Endothelial cell of umbilical vein (primary cell): ENCODE measurements around the gene MYH11. TPM values are rescaled to one million over a fixed set of nuclear protein-coding genes. Genes with fewer than 3 reads are reported as not detected.

Source experiments
- BruUV-seq: library from RNA; stranded (reverse); fragments of 400-500 nt; replicated peaks from 2 replicates; lab custom pipeline; 2021; lab: Mats Ljungman, UMichigan
- CTCF ChIA-PET: fragments of 300-600, 350-600 bp; sonication (Branson Sonifier 250); formaldehyde crosslinking; loops from one replicate; lab custom pipeline; 2021; ENCODE audit warnings: antibody characterized with exemption, inconsistent platforms; lab: Charles Lee
- POLR2A ChIA-PET: fragments of 300-600, 350-600 bp; sonication (Branson Sonifier 250); formaldehyde crosslinking; loops from one replicate; lab custom pipeline; 2021; ENCODE audit warnings: antibody characterized with exemption, inconsistent platforms; lab: Charles Lee
- DNase-seq: peaks from one replicate; pipeline ENCODE4 v3.0.0-alpha.2; 2011; ENCODE audit warnings: low read depth, low spot score
- FAIRE-seq: peaks from 2 replicates; lab custom pipeline; 2011; peaks lifted over from hg19 to GRCh38; lab: Jason Lieb, UNC
- H2AFZ ChIP-seq: 2 replicates; pipeline ENCODE4 v1.6.0; 2012; ENCODE audit warnings: low read depth, low read length, control low read depth, inconsistent platforms
- H3K27ac ChIP-seq: 2 replicates; pipeline ENCODE4 v1.5.1; 2011; ENCODE audit warnings: low read depth, mild to moderate bottlenecking, control low read depth, low read length, moderate library complexity; ENCODE audit not compliant: insufficient read depth
- H3K27me3 ChIP-seq, 2 experiments: 2 replicates each; pipeline versions ENCODE4 v1.6.0 to v1.6.1; 2011; ENCODE audit warnings: low read length in 2 of 2, mixed read lengths in 1 of 2; ENCODE audit not compliant: control insufficient read depth in 2 of 2, insufficient read depth in 2 of 2
- H3K36me3 ChIP-seq, 2 experiments: 2 replicates in 1 of 2; 3 replicates in 1 of 2; pipeline ENCODE4 v1.5.1; 2011; ENCODE audit warnings: low read length in 2 of 2, mild to moderate bottlenecking in 1 of 2, moderate library complexity in 1 of 2; ENCODE audit not compliant: control insufficient read depth in 2 of 2, insufficient read depth in 2 of 2; ENCODE audit errors: extremely low read depth in 1 of 2
- H3K4me1 ChIP-seq: 3 replicates; pipeline ENCODE4 v1.5.1; 2011; ENCODE audit warnings: mild to moderate bottlenecking, low read length; ENCODE audit not compliant: control insufficient read depth, insufficient read depth; ENCODE audit errors: extremely low read depth
- H3K4me2 ChIP-seq: 2 replicates; pipeline ENCODE4 v1.6.1; 2011; ENCODE audit warnings: low read length, control low read depth, mixed read lengths; ENCODE audit not compliant: insufficient read depth
- H3K4me3 ChIP-seq, 3 experiments: fragments of 200-600 bp in 1 of 3; sonication (generic), shearing (Covaris generic) in 1 of 3; replicated peaks in 1 of 3; 2 replicates each; pipeline ENCODE4 v1.5.1; 2011 to 2016; ENCODE audit warnings: control low read depth in 3 of 3, low read length in 3 of 3, mild to moderate bottlenecking in 2 of 3, inconsistent platforms in 1 of 3, low read depth in 1 of 3, moderate library complexity in 1 of 3; ENCODE audit not compliant: insufficient read depth in 1 of 3
- H3K79me2 ChIP-seq: 2 replicates; pipeline ENCODE4 v1.6.0; 2012; ENCODE audit warnings: low read length, inconsistent platforms; ENCODE audit not compliant: control insufficient read depth, insufficient read depth
- H3K9ac ChIP-seq: replicated peaks from 2 replicates; pipeline ENCODE3; 2011; ENCODE audit warnings: low read length, control low read depth; ENCODE audit not compliant: insufficient read depth; ENCODE audit errors: extremely low read depth
- H3K9me1 ChIP-seq: replicated peaks from 3 replicates; pipeline ENCODE4 v1.6.0; 2011; ENCODE audit warnings: mild to moderate bottlenecking, low read length; ENCODE audit not compliant: control insufficient read depth, insufficient read depth; ENCODE audit errors: extremely low read depth
- H3K9me3 ChIP-seq: replicated peaks from 2 replicates; pipeline ENCODE4 v1.5.1; 2012; ENCODE audit warnings: low read length, inconsistent platforms; ENCODE audit not compliant: control insufficient read depth, insufficient read depth
- H4K20me1 ChIP-seq: replicated peaks from 2 replicates; pipeline ENCODE3; 2011; ENCODE audit warnings: mild to moderate bottlenecking, low read length; ENCODE audit not compliant: control insufficient read depth, insufficient read depth; ENCODE audit errors: extremely low read depth
- CTCF ChIP-seq, 2 donors: IDR thresholded peaks; 1 replicate in 1 of 2; 2 replicates in 1 of 2; pipeline ENCODE4 v1.5.1; 2011; ENCODE audit warnings: low read length in 2 of 2, mild to moderate bottlenecking in 2 of 2, moderate library complexity in 2 of 2, control low read depth in 1 of 2, inconsistent platforms in 1 of 2, low read depth in 1 of 2; ENCODE audit not compliant: insufficient read depth in 1 of 2; ENCODE audit errors: extremely low read depth in 1 of 2
- EZH2 ChIP-seq: IDR thresholded peaks from 2 replicates; pipeline ENCODE4 v1.6.1; 2012; ENCODE audit warnings: borderline replicate concordance, low read depth, mild to moderate bottlenecking, moderate library complexity, low read length, inconsistent platforms; ENCODE audit not compliant: severe bottlenecking
- FOS ChIP-seq: IDR thresholded peaks from 2 replicates; pipeline ENCODE4 v1.6.1; 2011; ENCODE audit warnings: mild to moderate bottlenecking, low read length, moderate library complexity, borderline replicate concordance; ENCODE audit not compliant: insufficient read depth
- GATA2 ChIP-seq: IDR thresholded peaks from 2 replicates; pipeline ENCODE4 v1.7.0; 2011; ENCODE audit warnings: low read depth, mild to moderate bottlenecking, moderate library complexity, mixed read lengths, low read length; ENCODE audit not compliant: insufficient read length, insufficient read depth
- JUN ChIP-seq: IDR thresholded peaks from 2 replicates; pipeline ENCODE4 v1.6.1; 2011; ENCODE audit warnings: borderline replicate concordance, low read depth; ENCODE audit not compliant: insufficient read length, insufficient read depth
- MAX ChIP-seq: IDR thresholded peaks from 2 replicates; pipeline ENCODE4 v1.6.1; 2011; ENCODE audit not compliant: insufficient read depth, insufficient read length
- MYC ChIP-seq: IDR thresholded peaks from one replicate; pipeline ENCODE4 v1.6.1; 2011; ENCODE audit warnings: mild to moderate bottlenecking, low read depth, low read length
- POLR2A ChIP-seq: IDR thresholded peaks from 2 replicates; pipeline ENCODE4 v1.6.1; 2012; ENCODE audit warnings: low read depth, mild to moderate bottlenecking, control low read depth, low read length
- POLR2AphosphoS5 ChIP-seq: IDR thresholded peaks from 2 replicates; pipeline ENCODE4 v1.6.1; 2012; ENCODE audit warnings: low read depth, mild to moderate bottlenecking, control low read depth, low read length, moderate library complexity; ENCODE audit not compliant: insufficient read depth
- dilution Hi-C: fragments of 300-500 bp; cut with MboI; formaldehyde crosslinking; loops from one replicate; pipeline ENCODE4 v1.15.0; 2019; ENCODE audit warnings: low sequenced_read_pairs; ENCODE audit not compliant: extremely low pct_ligation_motif_present
- intact Hi-C: fragments of 100-400 bp; cut with micrococcal nuclease; formaldehyde crosslinking; loops from one replicate; pipeline ENCODE4 v1.10.0; 2022
- polyA plus RNA-seq, 4 experiments: library from polyadenylated mRNA; depleted of rRNA in 3 of 4; stranded (reverse) in 3 of 4; unstranded in 1 of 4; fragments of >200 nt; gene quantifications; 2 replicates each; pipeline versions ENCODE4 v1.2.1 to v1.2.3, GENCODE V29; 2011 to 2012; ENCODE audit warnings: missing spikeins in 1 of 4
- total RNA-seq: library from RNA; stranded (reverse); gene quantifications from 2 replicates; pipeline ENCODE4 v1.2.3, GENCODE V29; 2021

Gene MYH11
- total and polyA plus RNA-seq, 2 donors (not counting 3 experiments of a cell fraction or from before 2014, with no cell fraction given), result not detected

- intact Hi-C loops, result no loop called here
These were observed 86.7 kb downstream of the MYH11 start for GRCh38 chr16:15770107-15770506.

More at GRCh38 chr16:15770107-15770506, 86.7 kb downstream of the MYH11 start:
- Histone ChIP-seq H3K4me2 (no peak overlapping the region), H4K20me1 (no peaks in the 10 kb centered on the region), H3K36me3 (no peaks in the 10 kb centered on the region), H3K4me1 (no peaks in the 10 kb centered on the region), H2AFZ (no peak overlapping the region), H3K27me3 (peaks cover 3 to 5% of the 10 kb centered on the region in 2 experiments), H3K27ac (no peak overlapping the region), H3K9me3 (no peaks in the 10 kb centered on the region), H3K9ac (no peak overlapping the region), H3K4me3 (no peak overlapping the region), H3K79me2 (no peaks in the 10 kb centered on the region), H3K9me1 (no peaks in the 10 kb centered on the region)
- DNase-seq, result peak; percentile 83
- FAIRE-seq, result peak; percentile 46
- TF ChIP-seq MYC (no peak), JUN (no peak), POLR2AphosphoS5 (no peak), EZH2 (no peak), POLR2A (no peak), FOS (no peak), CTCF (IDR thresholded peaks at IDR 0.05; ENCODE audit: extremely low read depth in 1 of 2, insufficient read depth in 1 of 2, low read depth in 1 of 2, low read length in 2 of 2) (no peak), MAX (no peak), GATA2 (no peak)
- dilution Hi-C loops, result no loop called here
- ChIA-PET POLR2A (no interaction called here), CTCF (interaction anchor here (1.0 to 2.3 kb wide), 4 partner anchors 15 to 52 kb away, joined by 3 to 23 read pairs (median 3); no protein-coding TSS in a partner anchor)
- no TSS peak for BruUV-seq
